ENCODE results near the gene DSG4. TPM values are rescaled to one million over a fixed set of nuclear protein-coding genes. Genes with fewer than 3 reads are reported as not detected.

The DSG4 gene
- total RNA-seq, 2 donors from 2014 or later: not detected

DNA sequence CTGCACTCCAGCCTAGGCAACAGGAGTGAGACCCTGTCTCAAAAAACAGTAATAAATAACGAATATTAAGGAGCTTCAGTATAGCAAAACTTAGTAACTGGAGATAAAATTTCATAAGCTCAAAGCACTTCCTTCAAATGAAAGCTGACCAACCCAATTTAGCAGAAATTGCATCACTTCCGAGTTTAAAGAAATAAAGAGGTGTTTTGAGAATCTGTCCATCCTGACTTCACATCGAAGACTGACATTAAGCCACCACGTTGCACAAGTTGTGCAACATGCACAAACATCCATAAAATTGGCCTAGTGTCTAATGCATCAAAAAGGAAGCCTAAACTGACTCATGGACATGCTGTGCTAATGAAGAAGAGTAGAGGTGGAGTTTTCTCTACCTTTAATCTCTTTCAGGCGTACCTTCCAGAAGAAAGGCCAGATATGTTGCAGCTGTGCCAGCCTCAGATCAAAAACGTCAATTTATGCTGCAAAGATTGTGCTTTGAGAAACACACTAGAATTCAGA is 63.3 kb downstream of the DSG4 start:
- H3K27ac Mint-ChIP-seq: no peak overlapping the region
- ATAC-seq (replicated peaks in 1 of 2): no peak
- H3K27me3 Mint-ChIP-seq (ENCODE audit: low read depth): no peaks in the 10 kb centered on the region
- H3K4me3 Mint-ChIP-seq: no peak overlapping the region
- H3K36me3 Mint-ChIP-seq (ENCODE audit: insufficient read depth in 2 of 2): no peaks in the 10 kb centered on the region
- no peak for DNase-seq
- no peaks in the 10 kb centered on the region for H3K4me1 Mint-ChIP-seq (ENCODE audit: low read depth)
- peaks cover 0 to 2% of the 10 kb centered on the region in 2 donors for H3K9me3 Mint-ChIP-seq

GRCh38 chr18:31440787-31441186 is 64.2 kb downstream of the DSG4 start:
- H3K9me3 Mint-ChIP-seq: no peaks in the 10 kb centered on the region
- no peaks in the 10 kb centered on the region for H3K27me3 Mint-ChIP-seq (ENCODE audit: low read depth)
- no peak overlapping the region for H3K4me3 Mint-ChIP-seq
- no peak overlapping the region for H3K27ac Mint-ChIP-seq
- H3K4me1 Mint-ChIP-seq (ENCODE audit: low read depth): no peaks in the 10 kb centered on the region
- ATAC-seq (replicated peaks in 1 of 2) (no peak), DNase-seq (no peak)
- no peaks in the 10 kb centered on the region for H3K36me3 Mint-ChIP-seq (ENCODE audit: insufficient read depth in 2 of 2)

GRCh38 chr18:31441493-31441892 is 64.9 kb downstream of the DSG4 start:
- H3K9me3 Mint-ChIP-seq: no peaks in the 10 kb centered on the region
- H3K4me3 Mint-ChIP-seq: no peak overlapping the region
- H3K36me3 Mint-ChIP-seq (ENCODE audit: insufficient read depth in 2 of 2): no peaks in the 10 kb centered on the region
- no peaks in the 10 kb centered on the region for H3K4me1 Mint-ChIP-seq (ENCODE audit: low read depth)
- DNase-seq: no peak
- H3K27ac Mint-ChIP-seq: no peak overlapping the region
- ATAC-seq (replicated peaks in 1 of 2): no peak
- no peaks in the 10 kb centered on the region for H3K27me3 Mint-ChIP-seq (ENCODE audit: low read depth)

DNA sequence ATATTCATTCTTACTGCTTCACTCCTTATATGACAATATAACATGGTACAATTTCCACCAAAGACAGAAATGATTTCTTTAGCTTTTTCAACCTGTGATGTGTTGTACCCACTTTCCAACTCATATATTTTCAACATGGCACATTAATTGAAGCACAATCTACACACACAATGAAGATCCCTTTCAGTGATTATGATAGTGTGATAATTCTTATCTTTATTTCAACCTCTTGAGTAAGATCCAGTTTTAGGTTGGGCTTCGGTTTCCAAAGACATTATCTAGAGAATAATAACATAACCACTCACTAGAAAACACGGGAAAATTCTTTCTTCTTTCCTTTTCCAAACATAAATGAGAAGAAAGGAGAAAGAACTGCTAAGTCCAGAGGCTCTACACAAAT is 67.6 kb downstream of the DSG4 start:
- no peaks in the 10 kb centered on the region for H3K9me3 Mint-ChIP-seq
- DNase-seq (no peak), ATAC-seq (replicated peaks in 1 of 2) (no peak)
- no peak overlapping the region for H3K27ac Mint-ChIP-seq
- H3K36me3 Mint-ChIP-seq (ENCODE audit: insufficient read depth in 2 of 2): no peaks in the 10 kb centered on the region
- H3K4me1 Mint-ChIP-seq (ENCODE audit: low read depth): no peaks in the 10 kb centered on the region
- H3K27me3 Mint-ChIP-seq (ENCODE audit: low read depth): no peaks in the 10 kb centered on the region
- H3K4me3 Mint-ChIP-seq: no peak overlapping the region

GRCh38 chr18:31445908-31446307 is 69.3 kb downstream of the DSG4 start:
- no peaks in the 10 kb centered on the region for H3K4me1 Mint-ChIP-seq (ENCODE audit: low read depth)
- no peak overlapping the region for H3K4me3 Mint-ChIP-seq
- no peak overlapping the region for H3K27ac Mint-ChIP-seq
- no peaks in the 10 kb centered on the region for H3K36me3 Mint-ChIP-seq (ENCODE audit: insufficient read depth in 2 of 2)
- DNase-seq (no peak), ATAC-seq (replicated peaks in 1 of 2) (no peak)
- H3K9me3 Mint-ChIP-seq: peaks cover 0 to 1% of the 10 kb centered on the region in 2 donors
- H3K27me3 Mint-ChIP-seq (ENCODE audit: low read depth): no peaks in the 10 kb centered on the region

- peaks cover 0 to 1% of the 10 kb centered on the region in 2 donors for H3K9me3 Mint-ChIP-seq
- no peak for ATAC-seq (replicated peaks in 1 of 2)
- H3K27ac Mint-ChIP-seq: no peak overlapping the region
- no peaks in the 10 kb centered on the region for H3K27me3 Mint-ChIP-seq (ENCODE audit: low read depth)
- H3K4me3 Mint-ChIP-seq: no peak overlapping the region
- H3K4me1 Mint-ChIP-seq (ENCODE audit: low read depth): no peaks in the 10 kb centered on the region
- DNase-seq: no peak
- H3K36me3 Mint-ChIP-seq (ENCODE audit: insufficient read depth in 2 of 2): no peaks in the 10 kb centered on the region
Measured at GRCh38 chr18:31446854-31447253, 70.3 kb downstream of the DSG4 start.

DNA sequence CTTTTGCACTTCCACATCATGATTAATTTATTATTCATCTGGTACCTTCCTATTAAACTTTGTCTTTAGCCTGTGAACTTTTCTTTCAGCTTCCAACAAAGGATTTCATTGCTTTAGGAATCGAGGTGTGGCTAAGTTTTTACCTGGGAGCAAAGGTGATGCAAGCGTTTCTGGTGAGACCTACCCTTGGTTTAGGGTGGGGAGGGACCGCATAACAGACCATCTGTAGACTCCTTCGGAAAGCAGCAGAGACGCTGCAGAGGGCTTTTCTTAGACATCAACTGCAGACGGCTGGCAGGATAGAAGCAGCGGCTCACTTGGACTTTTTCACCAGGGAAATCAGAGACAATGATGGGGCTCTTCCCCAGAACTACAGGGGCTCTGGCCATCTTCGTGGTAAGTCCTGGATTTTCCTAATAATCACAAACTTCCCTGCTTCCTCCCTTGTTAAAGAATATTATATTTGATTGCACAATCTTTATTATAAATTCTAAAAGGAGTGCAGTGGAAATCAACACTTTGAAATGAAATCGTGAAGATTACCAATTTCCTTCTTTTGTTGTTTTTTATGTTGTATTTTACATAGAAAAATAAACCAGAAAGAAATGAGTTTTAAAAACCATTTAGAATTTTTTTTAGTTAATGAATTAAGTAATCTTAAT is 71.1 kb downstream of the DSG4 start, which contains the start of gene DSG3:
Gene DSG3 (plus strand): TSS at position 212 of the 662 bp plus-strand sequence. CDS start 137 bp downstream, at position 349.
- Mint-ChIP-seq H3K4me3 (no peak within 1 kb of the TSS), H3K36me3 (ENCODE audit: insufficient read depth in 2 of 2) (no peaks in the 10 kb centered on the region), H3K9me3 (peaks cover 0 to 1% of the 10 kb centered on the region in 2 donors), H3K4me1 (ENCODE audit: low read depth) (no peaks in the 10 kb centered on the region), H3K27me3 (ENCODE audit: low read depth) (no peaks in the 10 kb centered on the region), H3K27ac (no peak within 1 kb of the TSS)
- ATAC-seq (replicated peaks in 1 of 2) (no peak), DNase-seq (no peak)

- H3K27me3 Mint-ChIP-seq (ENCODE audit: low read depth): no peaks in the 10 kb centered on the region
- peaks cover under 1 to 1% of the 10 kb centered on the region in 2 donors for H3K9me3 Mint-ChIP-seq
- no peaks in the 10 kb centered on the region for H3K4me1 Mint-ChIP-seq (ENCODE audit: low read depth)
- no peak for ATAC-seq (replicated peaks in 1 of 2)
- no peaks in the 10 kb centered on the region for H3K36me3 Mint-ChIP-seq (ENCODE audit: insufficient read depth in 2 of 2)
- H3K27ac Mint-ChIP-seq: no peak overlapping the region
- H3K4me3 Mint-ChIP-seq: no peak overlapping the region
- DNase-seq: no peak
Measured at GRCh38 chr18:31450409-31450808, 73.8 kb downstream of the DSG4 start.

- H3K27me3 Mint-ChIP-seq (ENCODE audit: low read depth): no peaks in the 10 kb centered on the region
- H3K9me3 Mint-ChIP-seq: peaks cover 1 to 2% of the 10 kb centered on the region in 2 donors
- no peaks in the 10 kb centered on the region for H3K4me1 Mint-ChIP-seq (ENCODE audit: low read depth)
- no peak overlapping the region for H3K4me3 Mint-ChIP-seq
- ATAC-seq (replicated peaks in 1 of 2): no peak
- H3K36me3 Mint-ChIP-seq (ENCODE audit: insufficient read depth in 2 of 2): no peaks in the 10 kb centered on the region
- no peak overlapping the region for H3K27ac Mint-ChIP-seq
- DNase-seq: no peak
Measured at GRCh38 chr18:31451625-31452024, 75.0 kb downstream of the DSG4 start.

DNA sequence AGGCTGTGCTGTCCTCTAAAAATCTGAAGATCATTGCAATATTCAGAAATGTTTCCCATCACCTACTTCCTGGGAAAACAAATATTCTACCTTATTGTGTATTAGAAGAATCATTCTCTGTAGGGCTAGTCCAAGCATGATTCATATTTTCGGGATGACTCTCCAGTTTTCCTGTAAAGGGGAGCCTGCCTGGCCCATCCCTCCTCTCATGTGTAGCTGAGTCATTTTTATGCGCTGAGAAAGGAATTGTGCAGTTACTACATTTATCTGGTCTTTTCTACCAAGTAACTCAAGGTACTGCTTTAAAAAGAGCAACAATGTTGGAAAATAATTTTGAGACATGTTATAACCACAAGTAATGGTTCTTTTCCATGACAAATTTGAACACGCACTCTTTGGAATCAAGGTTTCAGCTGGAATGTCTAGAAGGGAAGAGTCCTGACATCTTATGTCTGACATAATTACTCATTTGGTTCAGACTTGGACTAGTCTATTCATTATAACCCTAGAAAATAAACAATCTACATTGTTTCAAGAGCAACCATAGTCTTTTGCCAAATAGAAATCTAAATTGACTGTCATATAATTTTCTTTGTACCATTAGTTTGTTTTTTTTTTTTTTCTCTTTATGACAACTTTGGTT is 77.6 kb downstream of the DSG4 start:
- H3K9me3 Mint-ChIP-seq: peaks cover 1 to 2% of the 10 kb centered on the region in 2 donors
- no peak for ATAC-seq (replicated peaks in 1 of 2)
- no peaks in the 10 kb centered on the region for H3K36me3 Mint-ChIP-seq (ENCODE audit: insufficient read depth in 2 of 2)
- no peak overlapping the region for H3K4me3 Mint-ChIP-seq
- H3K4me1 Mint-ChIP-seq (ENCODE audit: low read depth): no peaks in the 10 kb centered on the region
- no peak for DNase-seq
- no peaks in the 10 kb centered on the region for H3K27me3 Mint-ChIP-seq (ENCODE audit: low read depth)
- H3K27ac Mint-ChIP-seq: no peak overlapping the region

Other genes with a start within 250 kb of the DSG4 start
- gene DSC1, start 213.9 kb upstream of the DSG4 start, total RNA-seq: under 1 TPM in 1 of 2 donors, not detected in 1; 0.19 TPM
- not detected for gene DSG1, start 58.6 kb upstream of the DSG4 start, total RNA-seq
- gene DSG3, start 71.0 kb downstream of the DSG4 start, total RNA-seq: not detected
- 1 to 10 TPM; 1.6 to 3.1 TPM for gene DSG2, start 121.4 kb downstream of the DSG4 start, total RNA-seq
- not detected for gene TTR, start 215.1 kb downstream of the DSG4 start, total RNA-seq

All from activated T-cell treated with anti-CD3 and anti-CD28 coated beads, Interleukin-2, amount 50 U/mL, for 72 hours (primary cell).